Left ventricle myocardium superior (tissue), 1 donor: ENCODE measurements around the gene PLCB1. TPM values are rescaled to one million over a fixed set of nuclear protein-coding genes. Genes with fewer than 3 reads are reported as not detected.

Source experiments
- ATAC-seq: fragments of 200-7000 bp; cut with Tn5 transposase; one replicate; pipeline ENCODE4 v1.9.1; 2020; ENCODE audit warnings: mild to moderate bottlenecking, moderate library complexity
- DNase-seq: peaks from one replicate; pipeline ENCODE4 v3.0.0-alpha.2; 2020
- intact Hi-C: fragments of 100-400 bp; cut with micrococcal nuclease; formaldehyde crosslinking; loops from one replicate; pipeline ENCODE4 v1.11.0; 2022
- total RNA-seq: library from RNA; stranded (reverse); fragmentation: NEBNext Ultra II Directional; extraction: Animal tissue kit (Norgen Biotek cat#: 25700); gene quantifications from one replicate; pipeline ENCODE4 v1.2.1, GENCODE V29; 2021
- donor health status: DM: no; HTN: yes; CAD: no; lungs with severe emphysema.

Gene PLCB1
- total RNA-seq, 1 donor from 2014 or later = 7.7 TPM

DNA sequence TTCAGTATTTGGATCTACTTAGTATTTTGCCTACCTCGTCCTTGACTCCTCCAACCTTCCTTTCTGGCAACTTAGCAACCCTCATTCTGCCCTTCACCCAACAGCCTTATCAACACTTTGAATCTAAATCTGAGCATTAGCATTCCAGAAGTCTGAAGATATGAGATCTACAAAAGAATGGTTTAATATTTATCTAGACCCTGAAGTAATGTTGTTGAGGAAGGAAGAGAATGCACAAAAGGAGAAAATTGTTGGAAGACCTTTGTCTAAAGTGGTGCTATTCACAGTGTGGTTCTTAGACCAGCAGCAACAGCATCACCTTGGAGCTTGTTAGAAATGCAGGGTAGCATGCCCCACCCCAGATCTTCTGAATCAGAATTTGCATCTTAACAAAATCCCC is 738.6 kb downstream of the PLCB1 start:
- no peak for DNase-seq
- no peak for ATAC-seq
- intact Hi-C loops = no loop called here

DNA sequence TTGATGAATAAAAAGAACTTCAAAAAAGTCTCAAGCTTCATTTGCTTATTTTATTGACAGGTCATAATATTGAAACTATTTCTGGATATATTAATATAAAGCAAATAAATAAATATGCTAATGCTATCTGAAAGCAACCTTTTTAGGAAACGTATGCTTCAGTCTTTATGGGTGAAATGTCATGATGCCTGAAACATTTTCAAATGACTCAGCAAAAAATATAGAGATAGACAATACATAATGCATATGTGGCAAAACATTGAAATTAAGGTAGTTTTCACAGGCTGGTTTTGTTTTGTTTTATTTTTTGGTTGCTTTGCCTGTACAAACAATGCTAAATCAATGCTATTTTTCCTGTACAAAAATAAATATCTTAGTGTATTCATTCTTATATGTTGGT is 742.4 kb downstream of the PLCB1 start:
- DNase-seq (no peak), ATAC-seq (no peak)
- intact Hi-C loops = no loop called here

DNA sequence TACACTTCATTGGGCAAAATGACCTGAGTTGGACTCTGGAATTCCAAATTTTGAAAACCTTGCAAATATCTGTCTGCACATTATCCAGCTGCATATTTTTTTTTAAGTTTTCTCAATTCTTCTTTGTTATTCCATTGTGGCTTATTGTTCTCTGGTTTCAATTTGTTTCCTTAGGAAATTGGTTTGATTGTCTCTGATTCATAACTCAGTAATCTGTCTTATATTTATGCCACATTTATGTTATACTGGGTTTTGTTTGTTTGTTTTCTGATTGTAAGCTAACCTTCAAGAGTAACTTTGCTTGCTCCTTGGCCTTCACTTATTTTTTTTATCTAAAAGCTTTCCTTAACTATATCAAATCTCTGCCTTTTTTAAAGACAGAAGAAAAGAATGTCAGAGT is 743.5 kb downstream of the PLCB1 start:
- ATAC-seq = no peak
- DNase-seq = no peak
- intact Hi-C loops = no loop called here

DNA sequence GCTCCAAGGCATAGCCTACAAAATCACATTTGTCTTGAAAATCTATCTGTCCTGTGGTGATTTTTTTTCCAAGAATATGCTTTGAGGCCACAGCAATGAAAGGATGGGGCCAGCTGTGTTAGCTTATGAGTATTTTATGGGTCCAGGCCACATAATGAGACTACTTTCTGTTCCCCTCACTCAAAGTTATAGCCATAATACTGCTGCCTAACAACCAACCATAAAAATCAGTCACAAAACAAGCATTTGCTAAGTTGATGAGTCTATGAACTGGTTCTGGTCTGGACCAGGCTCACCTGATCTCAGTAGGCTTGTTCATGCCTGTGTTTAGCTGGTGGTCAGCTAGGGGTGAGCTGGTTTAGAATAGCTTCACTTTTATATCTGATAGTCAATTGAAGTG is 744.3 kb downstream of the PLCB1 start:
- ATAC-seq (no peak), DNase-seq (no peak)
- intact Hi-C loops = no loop called here

DNA sequence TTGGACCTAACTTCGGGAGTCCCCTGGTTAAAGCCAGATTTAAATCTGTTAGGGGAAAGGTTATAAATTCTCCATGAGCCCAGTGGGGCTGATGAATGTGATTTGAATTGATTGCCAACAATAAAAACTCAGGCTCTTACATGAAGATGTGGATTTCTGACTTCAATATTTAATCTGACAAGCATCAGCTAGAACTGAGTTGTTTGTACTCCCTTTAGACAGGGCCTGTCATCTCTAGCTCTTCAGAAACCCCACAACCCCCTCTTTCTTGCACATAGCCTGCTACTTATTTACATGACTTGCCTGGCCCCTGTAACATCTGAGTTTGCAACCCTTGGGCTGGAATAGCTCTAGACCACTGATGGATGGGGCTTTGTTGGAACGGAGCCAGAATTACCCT is 745.2 kb downstream of the PLCB1 start:
- intact Hi-C loops = no loop called here
- no peak for ATAC-seq

DNA sequence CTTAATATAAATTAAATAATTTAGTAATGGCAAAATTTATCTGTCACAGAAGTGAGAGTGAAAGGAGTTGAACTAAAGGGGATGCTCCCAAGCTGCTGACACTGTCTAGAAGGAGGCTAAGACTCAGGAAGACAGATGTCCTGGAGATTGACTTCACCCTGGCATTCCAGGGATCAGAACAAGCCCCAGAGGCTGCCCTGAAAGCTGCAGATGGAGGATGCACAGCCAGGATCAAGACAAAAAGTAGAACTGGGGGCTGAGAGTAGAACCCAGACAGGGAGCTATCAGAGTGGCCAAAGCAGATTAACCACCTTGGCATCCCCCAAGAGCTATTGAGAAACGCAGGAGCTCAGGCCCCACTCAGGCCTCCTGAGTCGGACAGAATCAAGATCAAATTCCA is 747.6 kb downstream of the PLCB1 start:
- ATAC-seq (no peak), DNase-seq (no peak)
- intact Hi-C loops = no loop called here

More for the DNA sequence above, 745.2 kb downstream of the PLCB1 start:
- no peak for DNase-seq

DNA sequence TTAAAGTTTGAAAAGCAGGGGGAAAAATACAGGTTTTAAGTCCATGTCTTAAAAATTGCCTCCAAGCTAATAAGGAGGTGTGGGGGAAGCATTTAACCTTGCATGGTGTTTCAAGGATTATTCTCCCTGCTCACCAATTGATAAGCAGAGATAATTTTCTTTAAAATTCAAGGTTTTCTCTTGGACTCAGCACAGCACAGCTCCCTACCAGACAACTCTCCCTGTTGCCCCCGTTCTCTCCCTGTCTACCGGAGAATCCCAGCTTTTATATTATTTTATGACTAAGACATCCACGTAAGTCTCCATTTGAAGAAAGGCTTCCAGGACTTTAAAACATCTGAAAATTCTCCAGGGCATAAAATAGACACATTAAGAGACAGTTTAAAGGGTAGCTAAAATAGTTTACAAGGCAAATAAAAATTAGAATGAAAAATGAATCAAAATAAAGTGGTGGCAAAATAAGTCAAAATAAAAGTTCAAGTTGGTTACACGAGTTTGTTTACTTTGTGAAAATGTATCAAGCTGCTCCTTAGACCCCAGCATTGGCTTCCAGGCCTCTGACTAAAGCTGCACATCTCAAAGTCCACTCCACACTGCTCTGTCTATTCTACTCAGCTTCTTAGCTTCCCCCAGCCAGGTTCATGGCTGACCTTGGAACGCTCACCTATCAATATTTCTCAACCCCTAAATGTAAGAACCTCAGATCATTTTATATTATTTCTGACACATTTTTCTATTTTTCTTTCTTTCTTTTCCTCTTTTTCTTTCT is 748.2 kb downstream of the PLCB1 start:
- DNase-seq = no peak
- ATAC-seq = no peak
- intact Hi-C loops = no loop called here

DNA sequence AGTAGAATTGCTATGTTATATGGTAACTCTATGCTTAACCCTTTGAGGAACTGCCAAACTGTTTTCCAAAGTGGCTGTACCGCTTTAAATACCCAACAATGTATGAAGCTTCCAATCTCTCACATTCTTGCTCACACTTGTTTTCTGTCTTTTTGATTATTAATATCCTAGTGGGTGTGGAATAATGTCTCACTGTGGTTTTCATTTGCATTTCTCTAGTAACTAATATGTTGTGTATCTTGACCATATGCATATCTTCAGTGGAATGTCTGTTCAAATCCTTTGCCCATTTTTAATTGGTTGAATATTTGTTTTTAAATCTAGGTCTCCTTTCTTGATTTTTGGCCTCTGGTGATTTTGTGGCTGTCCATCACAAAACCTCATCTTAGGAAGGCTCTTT is 759.0 kb downstream of the PLCB1 start:
- DNase-seq = no peak
- intact Hi-C loops = no loop called here
- no peak for ATAC-seq

DNA sequence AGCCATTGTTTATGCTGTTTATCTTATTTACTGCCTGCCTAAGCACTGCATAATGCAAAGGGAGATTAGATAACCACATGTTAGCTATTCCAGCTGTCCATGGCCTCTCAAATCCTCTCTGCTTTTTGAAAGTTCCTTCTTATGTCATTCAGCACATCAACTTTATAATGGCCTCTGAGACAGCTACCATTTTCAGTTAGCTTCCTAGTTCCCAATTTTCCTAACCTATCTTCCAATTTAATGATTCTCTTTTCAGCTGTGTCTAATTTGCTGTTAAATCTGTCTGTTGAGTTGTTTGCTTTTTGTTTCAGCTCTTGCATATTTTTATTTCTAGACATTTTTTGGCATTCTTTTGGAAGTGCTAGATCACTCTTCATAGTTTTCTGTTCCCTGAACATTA is 763.4 kb downstream of the PLCB1 start:
- ATAC-seq (no peak), DNase-seq (no peak)
- intact Hi-C loops = no loop called here

DNA sequence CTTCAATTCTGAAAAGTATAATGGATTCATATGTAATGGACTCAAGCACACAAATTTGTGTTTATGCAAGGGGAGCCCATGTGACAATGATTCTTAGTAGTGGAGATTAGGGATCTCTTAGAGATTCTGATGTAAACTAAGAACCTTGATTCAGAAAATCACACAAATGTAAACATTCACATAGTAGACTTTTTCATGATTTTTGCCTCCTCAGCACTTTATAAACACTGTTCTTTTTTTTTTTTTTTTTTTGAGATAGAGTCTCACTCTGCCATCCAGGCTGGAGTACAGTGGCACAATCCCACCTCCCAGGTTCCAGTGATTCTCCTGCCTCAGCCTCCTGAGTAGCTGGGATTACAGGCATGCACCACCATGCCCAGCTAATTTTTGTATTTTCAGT is 766.8 kb downstream of the PLCB1 start:
- DNase-seq (no peak), ATAC-seq (no peak)
- intact Hi-C loops = no loop called here

DNA sequence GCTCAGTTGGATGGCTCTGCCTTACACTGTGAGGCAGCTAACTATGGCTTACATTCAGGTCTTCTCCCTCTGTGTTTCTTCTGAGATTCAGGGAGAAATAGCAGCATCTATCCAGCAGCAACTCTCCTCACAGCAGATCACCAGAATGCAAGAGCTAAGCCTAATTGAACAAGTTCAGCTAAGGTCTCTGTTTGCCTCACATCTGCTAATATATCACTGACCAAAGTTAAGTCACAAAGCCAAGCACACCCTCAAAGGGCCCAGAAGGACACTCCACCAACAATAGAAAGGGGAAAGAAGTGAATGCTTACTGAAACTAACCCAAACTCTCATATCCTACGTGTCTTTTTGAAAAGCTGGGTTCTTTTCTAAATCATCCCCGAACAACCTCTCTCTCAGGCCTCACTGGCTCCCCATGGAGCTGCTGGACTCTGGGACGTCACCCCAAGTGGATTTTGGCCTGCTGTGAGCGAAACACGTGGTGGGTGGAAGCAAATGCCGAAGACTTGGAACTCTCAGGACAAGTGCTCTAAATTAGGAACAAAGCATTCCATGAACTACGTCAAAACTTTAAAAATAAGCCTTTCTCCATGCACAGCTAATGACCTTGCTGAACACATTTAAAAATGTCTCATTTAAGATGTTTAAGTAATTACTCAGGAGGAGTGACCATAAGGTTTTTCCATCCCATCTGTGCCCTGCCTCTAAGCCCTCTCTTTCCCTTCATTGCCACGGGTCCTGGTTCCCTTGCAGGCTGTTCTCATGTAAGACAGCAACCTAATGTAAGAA is 769.4 kb downstream of the PLCB1 start:
- ATAC-seq = peak; percentile 92
- intact Hi-C loops = no loop called here
- DNase-seq = peak; percentile 68

DNA sequence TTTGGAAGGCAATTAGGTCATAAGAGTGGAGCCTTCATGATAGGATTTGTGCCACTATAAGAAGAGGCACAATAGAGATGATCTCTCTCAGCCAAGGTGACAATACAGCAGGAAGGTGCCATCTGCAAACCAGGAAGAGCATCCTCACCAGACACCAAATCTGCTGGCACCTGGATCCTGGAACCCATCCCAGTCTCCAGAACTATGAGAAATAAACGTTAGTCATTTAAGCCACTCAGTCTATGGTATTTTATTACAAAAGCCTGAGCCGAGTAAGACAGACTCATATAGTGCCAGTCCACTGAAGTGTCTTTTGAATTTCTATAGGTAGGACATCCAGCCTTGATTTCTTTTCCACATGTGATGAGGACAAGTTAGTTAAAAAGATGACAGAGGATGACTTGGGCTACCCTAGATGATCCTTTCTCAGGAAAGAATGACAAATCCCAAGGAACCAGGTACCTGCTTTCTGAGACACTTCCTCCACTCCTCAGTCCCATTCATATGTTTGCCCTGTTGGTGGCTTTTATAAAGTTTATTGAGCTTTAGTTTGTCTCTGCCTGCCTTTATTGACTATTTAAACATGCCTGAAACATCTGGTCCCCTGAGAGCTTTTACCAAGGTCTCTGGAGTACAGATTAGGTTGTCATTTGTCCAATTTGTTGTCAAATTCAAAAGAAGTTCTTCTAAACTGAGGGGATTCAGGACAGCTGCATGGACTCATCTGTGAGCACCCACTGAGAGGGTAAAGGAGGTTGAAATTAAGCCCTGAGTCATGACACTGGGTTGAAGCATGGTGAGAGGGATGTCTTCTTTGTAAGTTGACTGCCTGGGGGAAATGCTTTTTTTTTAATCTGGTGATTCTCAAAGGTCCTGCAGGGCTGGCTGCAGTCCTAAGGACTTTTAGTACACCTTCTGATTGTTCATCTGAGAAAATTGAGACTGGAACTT is 771.9 kb downstream of the PLCB1 start:
- intact Hi-C loops = no loop called here
- ATAC-seq (no peak), DNase-seq (no peak)

DNA sequence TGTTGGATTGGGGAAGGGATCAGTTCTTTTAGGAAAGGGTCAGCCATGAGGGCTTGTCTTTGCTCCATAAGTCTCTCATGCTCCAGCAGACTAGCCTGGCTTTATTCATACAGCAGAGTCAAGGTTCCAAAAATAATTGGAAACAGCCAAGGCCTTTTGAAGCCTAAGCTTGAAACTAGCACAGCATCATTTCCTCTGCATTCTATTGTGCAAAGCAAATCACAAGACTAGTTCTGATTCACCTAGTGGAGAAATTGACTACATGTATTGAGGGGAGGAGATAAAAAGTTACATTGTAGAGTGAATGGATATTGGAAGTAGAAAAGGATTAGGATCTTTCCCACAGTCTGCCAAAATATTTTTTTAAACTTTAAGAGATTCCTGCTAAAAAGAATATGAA is 777.5 kb downstream of the PLCB1 start:
- no peak for ATAC-seq
- DNase-seq = no peak
- intact Hi-C loops = no loop called here

DNA sequence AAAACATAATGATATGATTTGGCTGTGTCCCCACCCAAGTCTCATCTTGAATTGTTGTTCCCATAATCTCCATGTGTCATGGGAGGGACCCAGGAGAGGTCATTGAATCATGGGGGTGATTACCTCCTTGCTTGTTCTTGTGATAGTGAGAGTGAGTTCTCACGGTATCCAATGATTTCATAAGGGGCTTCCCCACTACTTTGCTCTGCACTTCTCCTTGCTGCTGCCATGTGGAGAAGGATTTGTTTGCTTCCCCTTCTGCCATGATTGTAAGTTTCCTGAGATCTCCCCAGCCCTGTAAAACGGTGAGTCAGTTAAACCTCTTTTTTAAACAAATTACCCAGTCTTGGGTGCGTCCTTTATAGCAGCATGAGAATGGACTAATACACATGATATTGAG is 780.0 kb downstream of the PLCB1 start:
- intact Hi-C loops = no loop called here
- DNase-seq (no peak), ATAC-seq (no peak)

DNA sequence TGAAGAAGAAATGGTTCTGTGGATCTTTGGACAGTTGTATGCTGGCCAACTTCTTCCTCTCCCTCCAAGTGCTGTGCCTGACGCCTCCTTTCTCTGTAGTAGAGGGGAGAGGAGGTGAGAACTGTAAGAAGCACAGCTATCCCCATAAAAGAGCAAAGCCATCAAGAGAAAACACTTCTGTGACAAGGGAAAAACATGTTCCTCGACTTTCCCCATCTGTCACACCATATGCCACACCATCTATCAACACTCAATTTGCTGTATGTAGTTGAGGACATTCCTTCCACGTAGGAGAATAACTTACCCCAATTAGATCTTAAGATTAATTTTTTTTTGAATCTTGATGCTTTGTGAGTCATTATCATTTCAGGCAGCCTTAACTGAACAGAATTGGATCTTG is 780.7 kb downstream of the PLCB1 start:
- DNase-seq = no peak
- intact Hi-C loops = no loop called here
- ATAC-seq = no peak

DNA sequence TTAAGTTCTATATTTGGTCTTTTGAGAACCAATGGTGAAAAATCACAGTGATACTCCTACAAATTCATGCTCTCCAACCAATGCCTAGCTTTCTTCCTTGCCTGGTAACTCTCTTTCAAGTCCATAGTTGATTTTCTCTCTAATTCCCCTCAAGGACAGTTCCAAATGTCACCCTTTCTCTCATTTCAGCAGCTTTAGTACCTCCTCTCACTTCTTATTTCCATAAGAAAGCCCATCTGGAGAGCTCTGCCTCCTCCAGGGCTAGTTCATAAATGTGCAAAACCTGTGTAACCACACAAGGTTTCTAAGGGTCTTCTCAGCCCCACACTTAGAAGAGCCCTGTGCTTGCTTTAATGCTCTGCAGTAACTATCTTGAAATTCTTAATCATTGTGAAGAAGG is 781.4 kb downstream of the PLCB1 start:
- no peak for DNase-seq
- no peak for ATAC-seq
- intact Hi-C loops = no loop called here

DNA sequence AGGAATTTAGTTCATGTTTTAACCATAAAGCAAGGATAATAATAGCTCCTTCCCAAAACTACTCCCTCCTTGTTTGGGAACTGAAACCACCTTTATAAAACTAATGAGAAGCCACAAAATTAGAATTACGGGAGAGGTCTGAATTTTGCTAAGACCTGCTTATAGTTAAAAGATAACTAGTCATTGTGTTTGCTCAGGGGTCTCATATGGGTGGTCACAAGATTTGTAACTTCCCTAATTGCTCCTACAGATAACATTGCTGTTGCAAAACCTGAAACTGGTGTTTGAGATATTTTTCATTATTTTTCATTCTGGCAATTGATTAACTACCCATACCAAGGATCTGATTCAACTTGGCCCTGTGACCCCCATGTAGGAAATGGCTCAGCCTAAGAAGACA is 782.4 kb downstream of the PLCB1 start:
- no peak for DNase-seq
- no peak for ATAC-seq
- intact Hi-C loops = no loop called here

DNA sequence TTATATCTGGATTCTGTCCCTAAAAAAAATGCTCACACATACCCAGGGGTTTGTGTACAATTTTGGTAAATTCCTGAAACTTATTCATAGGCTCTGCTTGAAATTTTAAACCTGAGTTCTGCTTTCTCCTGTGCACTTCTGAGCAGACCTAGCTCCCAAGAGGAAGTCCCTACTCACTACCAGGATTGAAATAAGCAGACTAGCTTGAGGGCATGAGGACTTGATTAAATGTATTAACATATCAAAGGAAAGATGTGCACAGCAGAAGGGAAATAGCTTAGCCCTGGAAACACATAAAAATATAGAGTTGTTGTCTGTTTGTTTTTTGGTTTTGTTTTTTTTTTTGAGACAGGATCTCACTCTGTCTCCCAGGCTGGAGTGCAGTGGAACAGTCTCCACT is 785.0 kb downstream of the PLCB1 start:
- intact Hi-C loops = no loop called here
- DNase-seq (no peak), ATAC-seq (no peak)

DNA sequence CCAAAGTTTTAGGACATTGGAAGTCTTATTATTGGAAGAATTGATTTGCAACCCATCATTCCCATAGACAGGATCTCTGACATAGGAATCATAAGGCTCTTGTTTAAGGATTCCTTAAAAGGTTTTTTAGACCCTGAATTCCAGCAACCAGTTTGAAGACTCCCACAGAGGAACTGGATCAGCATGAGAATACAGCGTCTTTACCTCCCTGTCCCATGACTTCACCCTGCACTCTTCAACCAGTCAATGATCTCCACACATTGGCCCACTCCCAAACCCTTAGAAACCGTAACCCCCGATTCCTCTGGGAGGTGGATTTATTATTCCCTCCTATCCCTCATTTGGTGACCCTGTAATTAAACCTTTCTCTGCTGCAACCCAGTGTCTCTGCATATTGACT is 786.1 kb downstream of the PLCB1 start:
- ATAC-seq (no peak), DNase-seq (no peak)
- intact Hi-C loops = no loop called here

DNA sequence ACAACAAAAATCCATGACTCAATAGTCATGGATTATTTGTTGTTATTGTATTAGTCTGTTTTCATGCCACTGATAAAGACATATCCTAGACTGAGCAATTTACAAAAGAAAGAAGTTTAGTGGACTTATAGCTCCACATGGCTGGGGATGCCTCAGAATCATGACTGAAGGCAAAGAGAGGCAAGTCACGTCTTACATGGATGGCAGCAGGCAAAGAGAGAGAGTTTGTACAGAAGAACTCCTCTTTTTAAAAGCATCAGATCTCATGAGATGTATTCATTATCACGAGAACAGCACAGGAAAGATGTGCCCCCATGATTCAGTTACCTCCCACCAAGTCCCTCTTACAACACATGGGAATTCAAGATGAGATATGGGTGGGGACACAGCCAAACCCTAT is 792.5 kb downstream of the PLCB1 start:
- intact Hi-C loops = no loop called here
- DNase-seq (no peak), ATAC-seq (no peak)
